ENCODE measurements around the gene VSTM2B.

DNA sequence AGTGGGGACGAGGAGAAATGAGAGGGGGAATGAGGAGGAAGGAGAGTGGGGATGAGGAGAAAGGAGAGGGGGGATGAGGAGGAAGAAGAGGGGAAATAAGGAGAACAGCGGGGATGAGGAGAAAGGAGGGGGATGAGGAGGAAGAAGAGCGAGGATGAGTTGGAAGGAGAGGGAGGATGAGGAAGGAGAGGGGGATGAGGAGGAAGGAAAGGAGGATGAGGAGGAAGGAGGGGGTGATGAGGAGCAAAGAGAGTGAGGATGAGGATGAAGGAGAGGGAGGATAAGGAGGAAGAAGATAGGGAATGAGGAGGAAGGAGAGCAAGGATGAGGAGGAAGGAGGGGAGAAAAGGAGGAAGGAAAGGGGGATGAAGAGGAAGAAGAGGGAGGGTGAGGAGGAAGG lies 14.0 kb upstream of the VSTM2B start:
- TF ChIP-seq, protein P1, sequence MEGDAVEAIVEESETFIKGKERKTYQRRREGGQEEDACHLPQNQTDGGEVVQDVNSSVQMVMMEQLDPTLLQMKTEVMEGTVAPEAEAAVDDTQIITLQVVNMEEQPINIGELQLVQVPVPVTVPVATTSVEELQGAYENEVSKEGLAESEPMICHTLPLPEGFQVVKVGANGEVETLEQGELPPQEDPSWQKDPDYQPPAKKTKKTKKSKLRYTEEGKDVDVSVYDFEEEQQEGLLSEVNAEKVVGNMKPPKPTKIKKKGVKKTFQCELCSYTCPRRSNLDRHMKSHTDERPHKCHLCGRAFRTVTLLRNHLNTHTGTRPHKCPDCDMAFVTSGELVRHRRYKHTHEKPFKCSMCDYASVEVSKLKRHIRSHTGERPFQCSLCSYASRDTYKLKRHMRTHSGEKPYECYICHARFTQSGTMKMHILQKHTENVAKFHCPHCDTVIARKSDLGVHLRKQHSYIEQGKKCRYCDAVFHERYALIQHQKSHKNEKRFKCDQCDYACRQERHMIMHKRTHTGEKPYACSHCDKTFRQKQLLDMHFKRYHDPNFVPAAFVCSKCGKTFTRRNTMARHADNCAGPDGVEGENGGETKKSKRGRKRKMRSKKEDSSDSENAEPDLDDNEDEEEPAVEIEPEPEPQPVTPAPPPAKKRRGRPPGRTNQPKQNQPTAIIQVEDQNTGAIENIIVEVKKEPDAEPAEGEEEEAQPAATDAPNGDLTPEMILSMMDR (IDR thresholded peaks at IDR 0.05 in 8 of 11, conservative IDR thresholded peaks at IDR 0.05 in 3 of 11), result no peak
- TF ChIP-seq POLR2A (IDR thresholded peaks at IDR 0.05), result no peak

Measured in spleen (tissue), 7 donors.